ENCODE data around the gene FGF2.

- TF ChIP-seq POLR2A (IDR thresholded peaks at IDR 0.05; ENCODE audit: borderline replicate concordance, extremely low read depth, insufficient read depth, insufficient read length), result no peak
- no peak for TF ChIP-seq SP1 (IDR thresholded peaks at IDR 0.05; ENCODE audit: low read depth)
- no peak for TF ChIP-seq CTCF (IDR thresholded peaks at IDR 0.05 in 2 of 3, conservative IDR thresholded peaks at IDR 0.05 in 1 of 3; ENCODE audit: borderline replicate concordance in 1 of 3, insufficient read depth in 1 of 3, low read depth in 2 of 3, low read length in 2 of 3)
- TF ChIP-seq POLR2AphosphoS5 (IDR thresholded peaks at IDR 0.05; ENCODE audit: low read depth, low read length), result no peak
- no peak for TF ChIP-seq CEBPB (IDR thresholded peaks at IDR 0.05; ENCODE audit: low read depth)
- TF ChIP-seq SRF (IDR thresholded peaks at IDR 0.05; ENCODE audit: low read depth), result no peak
- TF ChIP-seq RAD21 (IDR thresholded peaks at IDR 0.05; ENCODE audit: low read depth), result no peak
- TF ChIP-seq EZH2 (IDR thresholded peaks at IDR 0.05), result no peak
- no peak for TF ChIP-seq EZH2phosphoT487 (IDR thresholded peaks at IDR 0.05; ENCODE audit: borderline replicate concordance)
- TF ChIP-seq ZNF274 (IDR thresholded peaks at IDR 0.05; ENCODE audit: low read depth, low read length), result no peak
- no peak for TF ChIP-seq TCF7L2 (IDR thresholded peaks at IDR 0.05; ENCODE audit: borderline replicate concordance, extremely low read depth, insufficient read depth, insufficient read length)
- no peak for TF ChIP-seq REST (IDR thresholded peaks at IDR 0.05; ENCODE audit: low read depth)
- no peak for TF ChIP-seq MAX (IDR thresholded peaks at IDR 0.05)
These were observed 29.1 kb upstream of the FGF2 start for GRCh38 chr4:122797405-122798094.

All from HCT116 (cell line).